HG02623 (cell line): ENCODE measurements around the gene LRRTM3.
A peak's percentile ranks its signal among the peaks of the same experiment; 100 is the strongest.

Experiments
- ATAC-seq: cut with Tn5 transposase; IDR thresholded peaks from one replicate; pipeline ENCODE4 v1.9.1; 2021; ENCODE audit warnings: moderate library complexity; ENCODE audit not compliant: unreplicated experiment

Gene LRRTM3

GRCh38 chr10:66925896-66926715, at the start of gene LRRTM3:
TSS of gene LRRTM3 (plus strand) at chr10:66926036.
- peak; percentile 100 for ATAC-seq

- no peak for ATAC-seq
These were observed 48.5 kb upstream of the LRRTM3 start for GRCh38 chr10:66877361-66877760.

- no peak for ATAC-seq
These were observed 45.5 kb upstream of the LRRTM3 start for GRCh38 chr10:66880292-66880691.

GRCh38 chr10:66880826-66881225, 45.0 kb upstream of the LRRTM3 start:
- no peak for ATAC-seq

GRCh38 chr10:66881814-66882213, 44.0 kb upstream of the LRRTM3 start:
- ATAC-seq, result no peak

- no peak for ATAC-seq
These were observed 43.6 kb upstream of the LRRTM3 start for GRCh38 chr10:66882271-66882670.

- no peak for ATAC-seq
These were observed 39.0 kb upstream of the LRRTM3 start for GRCh38 chr10:66886848-66887247.

- ATAC-seq, result no peak
These were observed 37.6 kb upstream of the LRRTM3 start for GRCh38 chr10:66888237-66888636.

- ATAC-seq, result no peak
These were observed 33.0 kb upstream of the LRRTM3 start for GRCh38 chr10:66892871-66893270.

GRCh38 chr10:66910671-66911070, 15.2 kb upstream of the LRRTM3 start:
- ATAC-seq, result no peak

- ATAC-seq, result no peak
These were observed 9.8 kb upstream of the LRRTM3 start for GRCh38 chr10:66916030-66916429.

- ATAC-seq, result no peak
These were observed 8.7 kb upstream of the LRRTM3 start for GRCh38 chr10:66917104-66917503.

- ATAC-seq, result no peak
These were observed 6.6 kb upstream of the LRRTM3 start for GRCh38 chr10:66919248-66919647.

- ATAC-seq, result no peak
These were observed 1.0 kb upstream of the LRRTM3 start for GRCh38 chr10:66924674-66925345.

GRCh38 chr10:66925373-66925772, 463 bp upstream of the LRRTM3 start:
- no peak for ATAC-seq

GRCh38 chr10:66926841-66927240, 1.0 kb downstream of the LRRTM3 start:
- no peak for ATAC-seq

GRCh38 chr10:66927251-66927935, 1.6 kb downstream of the LRRTM3 start:
- ATAC-seq, result no peak

- ATAC-seq, result no peak
These were observed 2.3 kb downstream of the LRRTM3 start for GRCh38 chr10:66927971-66928770.

- ATAC-seq, result no peak
These were observed 2.9 kb downstream of the LRRTM3 start for GRCh38 chr10:66928776-66929175.

GRCh38 chr10:66929375-66929774, 3.5 kb downstream of the LRRTM3 start:
- no peak for ATAC-seq

- peak; percentile 80 for ATAC-seq
These were observed 5.6 kb downstream of the LRRTM3 start for GRCh38 chr10:66931340-66931948.
